Muscle layer of duodenum (tissue), 2 donors: ENCODE results near the gene UBL4B.

Experiments
- H3K27ac ChIP-seq: one replicate; pipeline ENCODE4 v1.7.0; 2013; ENCODE audit warnings: mild to moderate bottlenecking, low read length
- H3K27me3 ChIP-seq: one replicate; pipeline ENCODE4 v1.7.0; 2013; ENCODE audit warnings: low read depth, mild to moderate bottlenecking, control low read depth, low read length
- H3K36me3 ChIP-seq, 2 donors: one replicate each; pipeline ENCODE4 v1.7.0; 2013; ENCODE audit warnings: low read length in 2 of 2, control low read depth in 1 of 2, mild to moderate bottlenecking in 1 of 2; ENCODE audit not compliant: insufficient read depth in 2 of 2, control insufficient read depth in 1 of 2
- H3K4me1 ChIP-seq, 2 donors: one replicate each; pipeline ENCODE4 v1.7.0; 2013; ENCODE audit warnings: low read length in 2 of 2, mild to moderate bottlenecking in 2 of 2, control low read depth in 1 of 2, moderate library complexity in 1 of 2; ENCODE audit not compliant: insufficient read depth in 2 of 2, control insufficient read depth in 1 of 2
- H3K4me3 ChIP-seq, 2 donors: one replicate each; pipeline ENCODE4 v1.7.0; 2013; ENCODE audit warnings: low read length in 2 of 2, low read depth in 1 of 2, mild to moderate bottlenecking in 1 of 2
- H3K9me3 ChIP-seq, 2 donors: one replicate each; pipeline ENCODE4 v1.7.0; 2013; ENCODE audit warnings: low read length in 2 of 2, control low read depth in 1 of 2, mild to moderate bottlenecking in 1 of 2; ENCODE audit not compliant: control insufficient read depth in 1 of 2
- donor health status: healthy.

Gene UBL4B

GRCh38 chr1:110112143-110112542 is at the start of gene UBL4B:
Gene UBL4B, plus strand, starts transcription at chr1:110112443. Its CDS starts 92 bp downstream, at chr1:110112535.
- Histone ChIP-seq H3K27me3 (no peaks in the 10 kb centered on the region), H3K4me1 (peaks cover 0 to 5% of the 10 kb centered on the region in 2 donors), H3K4me3 (no peak within 1 kb of the TSS), H3K27ac (no peak within 1 kb of the TSS), H3K9me3 (no peaks in the 10 kb centered on the region), H3K36me3 (no peaks in the 10 kb centered on the region)

GRCh38 chr1:110062612-110063011 is 49.6 kb upstream of the UBL4B start:
- Histone ChIP-seq H3K36me3 (peaks cover 8% of the 10 kb centered on the region in 2 donors), H3K4me3 (no peak overlapping the region), H3K27me3 (peaks cover 11% of the 10 kb centered on the region), H3K27ac (no peak overlapping the region), H3K4me1 (no peaks in the 10 kb centered on the region), H3K9me3 (no peaks in the 10 kb centered on the region)

- Histone ChIP-seq H3K9me3 (no peaks in the 10 kb centered on the region), H3K4me3 (no peak overlapping the region), H3K36me3 (peaks cover 2 to 6% of the 10 kb centered on the region in 2 donors), H3K4me1 (peaks cover 0 to 11% of the 10 kb centered on the region in 2 donors), H3K27ac (no peak overlapping the region), H3K27me3 (peaks cover 23% of the 10 kb centered on the region)
Observed at GRCh38 chr1:110063781-110064180, 48.5 kb upstream of the UBL4B start.

- Histone ChIP-seq H3K27ac (no peak overlapping the region), H3K4me3 (no peak overlapping the region), H3K27me3 (peaks cover 33% of the 10 kb centered on the region), H3K36me3 (peaks cover 0 to under 1% of the 10 kb centered on the region in 2 donors), H3K9me3 (no peaks in the 10 kb centered on the region), H3K4me1 (peaks cover 0 to 20% of the 10 kb centered on the region in 2 donors)
Observed at GRCh38 chr1:110064576-110065337, 47.5 kb upstream of the UBL4B start.

- peaks cover 41% of the 10 kb centered on the region for H3K27me3 ChIP-seq
- H3K4me1 ChIP-seq = peaks cover 0 to 29% of the 10 kb centered on the region in 2 donors
- no peak overlapping the region for H3K4me3 ChIP-seq
- H3K36me3 ChIP-seq = no peaks in the 10 kb centered on the region
- H3K9me3 ChIP-seq = no peaks in the 10 kb centered on the region
- H3K27ac ChIP-seq = no peak overlapping the region
Observed at GRCh38 chr1:110065841-110066240, 46.4 kb upstream of the UBL4B start.

GRCh38 chr1:110067479-110067892 is 44.8 kb upstream of the UBL4B start:
- no peak overlapping the region for H3K27ac ChIP-seq
- H3K9me3 ChIP-seq = peaks cover 0 to 4% of the 10 kb centered on the region in 2 donors
- peaks cover 0 to 31% of the 10 kb centered on the region in 2 donors for H3K4me1 ChIP-seq
- no peaks in the 10 kb centered on the region for H3K36me3 ChIP-seq
- peaks cover 57% of the 10 kb centered on the region for H3K27me3 ChIP-seq
- H3K4me3 ChIP-seq = no peak overlapping the region

GRCh38 chr1:110067893-110068645 is 44.2 kb upstream of the UBL4B start:
- H3K4me3 ChIP-seq = peak overlapping the region in 1 of 2 donors; percentile 22

GRCh38 chr1:110068646-110069403 is 43.4 kb upstream of the UBL4B start:
- peaks cover 0 to 31% of the 10 kb centered on the region in 2 donors for H3K4me1 ChIP-seq
- H3K27ac ChIP-seq = no peak overlapping the region
- H3K4me3 ChIP-seq = peak overlapping the region in 1 of 2 donors; percentile 22
- H3K27me3 ChIP-seq = peaks cover 59% of the 10 kb centered on the region
- H3K36me3 ChIP-seq = no peaks in the 10 kb centered on the region
- H3K9me3 ChIP-seq = peaks cover 0 to 4% of the 10 kb centered on the region in 2 donors

More at GRCh38 chr1:110067893-110068645, 44.2 kb upstream of the UBL4B start:
- peaks cover 0 to 4% of the 10 kb centered on the region in 2 donors for H3K9me3 ChIP-seq
- H3K36me3 ChIP-seq = no peaks in the 10 kb centered on the region
- peaks cover 0 to 31% of the 10 kb centered on the region in 2 donors for H3K4me1 ChIP-seq
- H3K27me3 ChIP-seq = peaks cover 59% of the 10 kb centered on the region
- H3K27ac ChIP-seq = no peak overlapping the region

GRCh38 chr1:110069404-110070281 is 42.6 kb upstream of the UBL4B start:
- no peaks in the 10 kb centered on the region for H3K36me3 ChIP-seq
- peak overlapping the region in 1 of 2 donors; percentile 41 for H3K4me3 ChIP-seq
- H3K27me3 ChIP-seq = peaks cover 59% of the 10 kb centered on the region

GRCh38 chr1:110070282-110070669 is 42.0 kb upstream of the UBL4B start:
- Histone ChIP-seq H3K4me1 (peaks cover 0 to 31% of the 10 kb centered on the region in 2 donors), H3K4me3 (peak overlapping the region in 1 of 2 donors; percentile 41), H3K27ac (no peak overlapping the region), H3K36me3 (no peaks in the 10 kb centered on the region), H3K9me3 (peaks cover 0 to 4% of the 10 kb centered on the region in 2 donors), H3K27me3 (peaks cover 59% of the 10 kb centered on the region)

More at GRCh38 chr1:110069404-110070281, 42.6 kb upstream of the UBL4B start:
- Histone ChIP-seq H3K9me3 (peaks cover 0 to 4% of the 10 kb centered on the region in 2 donors), H3K4me1 (peaks cover 0 to 31% of the 10 kb centered on the region in 2 donors), H3K27ac (no peak overlapping the region)
